Upper lobe of left lung (tissue), 6 donors: Measurements from ENCODE around the gene HOMER2. TPM values are rescaled to one million over a fixed set of nuclear protein-coding genes. Genes with fewer than 3 reads are reported as not detected.
A peak's percentile ranks its signal among the peaks of the same experiment; 100 is the strongest.

Experiments used
- ATAC-seq, 2 donors: fragments of 200-7000 bp; cut with Tn5 transposase; one replicate each; pipeline ENCODE4 v1.9.1; 2022; ENCODE audit warnings: mild to moderate bottlenecking in 2 of 2, moderate library complexity in 2 of 2; ENCODE audit not compliant: low FRiP score in 2 of 2
- DNase-seq, 2 donors: peaks; one replicate each; pipeline ENCODE4 v3.0.0-alpha.2; 2019 to 2020
- H3K27ac ChIP-seq, 4 donors: fragments of 200-600 bp; sonication (generic); one replicate each; pipeline ENCODE4 v1.5.1; 2016 to 2019
- H3K27me3 ChIP-seq, 4 donors: fragments of 200-600 bp; sonication (generic); one replicate each; pipeline ENCODE4 v1.5.1; 2017 to 2019
- H3K36me3 ChIP-seq, 4 donors: fragments of 200-600 bp; sonication (generic); one replicate each; pipeline ENCODE4 v1.5.1; 2016 to 2019
- H3K4me1 ChIP-seq, 4 donors: fragments of 200-600 bp; sonication (generic); one replicate each; pipeline ENCODE4 v1.5.1; 2018 to 2019
- H3K4me3 ChIP-seq, 4 donors: fragments of 200-600 bp; sonication (generic); one replicate each; pipeline ENCODE4 v1.5.1; 2017 to 2019; ENCODE audit warnings: mild to moderate bottlenecking in 2 of 4, moderate library complexity in 1 of 4
- H3K9me3 ChIP-seq, 4 donors: fragments of 200-600 bp; sonication (generic); one replicate each; pipeline ENCODE4 v1.5.1; 2018 to 2019
- EP300 ChIP-seq, 4 donors: sonication (generic); formaldehyde crosslinking; IDR thresholded peaks; one replicate each; pipeline ENCODE4 v1.5.1; 2017; ENCODE audit warnings: antibody characterized with exemption in 4 of 4, control low read depth in 2 of 4
- POLR2A ChIP-seq, 4 donors: fragments of 450-650 bp; IDR thresholded peaks; one replicate each; pipeline ENCODE4 v1.5.1; 2016 to 2017; ENCODE audit warnings: antibody characterized with exemption in 4 of 4, mild to moderate bottlenecking in 2 of 4
- POLR2AphosphoS5 ChIP-seq, 2 donors: sonication (generic); formaldehyde crosslinking; IDR thresholded peaks; one replicate each; pipeline ENCODE4 v1.5.1; 2017; ENCODE audit warnings: antibody characterized with exemption in 2 of 2
- WGBS, 2 donors: methylation state at CpG; one replicate each; pipeline ENCODE4 v1.1.5; 2017 to 2018; 5-methylcytosine and 5-hydroxymethylcytosine counted together
- total RNA-seq, 6 donors: library from RNA; depleted of rRNA in 4 of 6; stranded (reverse); fragments of >200 nt in 4 of 6; gene quantifications; one replicate each; pipeline versions ENCODE4 v1.1.0 to v1.2.1, GENCODE V29; 2016 to 2021
- TF ChIP-seq, protein P1 (sequence below), 6 experiments: fragments of 450-650 bp in 4 of 6; fragments of 200-600 bp in 2 of 6; sonication (generic) in 2 of 6; IDR thresholded peaks; one replicate each; pipeline ENCODE4 v1.5.1; 2016 to 2019; ENCODE audit warnings: antibody characterized with exemption in 6 of 6
- donor health status: DM: no; HTN: no; CAD: no; lungs with moderate emphysema.
- donor health status: DM: no; HTN: yes; CAD: no; lungs with severe emphysema.

HOMER2 gene
- total RNA-seq, 6 donors from 2014 or later = 11.3 to 76.5 (median 26.5) TPM

DNA sequence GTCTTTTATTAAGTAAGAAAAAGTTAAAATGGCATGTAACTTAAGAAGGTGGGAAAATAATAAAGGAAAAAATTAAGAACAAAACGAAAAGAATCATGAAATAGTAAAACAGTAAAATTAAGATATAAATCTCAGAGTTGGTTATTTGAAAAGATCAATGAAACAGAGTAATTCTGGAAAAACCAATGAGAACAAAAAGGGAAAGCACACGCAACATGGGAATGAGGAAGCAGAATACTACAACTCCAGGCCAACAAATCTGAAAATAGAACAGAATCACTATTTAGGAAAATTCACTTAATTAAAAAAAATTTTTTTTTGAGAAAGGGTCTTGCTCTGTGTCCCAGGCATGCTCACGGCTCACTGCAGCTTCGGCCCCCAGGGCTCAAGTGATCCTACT is 112.4 kb downstream of the HOMER2 start:
- WGBS, 2 donors = 89 to 93% methylated on average over 4 of the region's 4 CpGs
- H3K27ac ChIP-seq = no peak overlapping the region
- no peaks in the 10 kb centered on the region for H3K27me3 ChIP-seq
- TF ChIP-seq, protein P1, sequence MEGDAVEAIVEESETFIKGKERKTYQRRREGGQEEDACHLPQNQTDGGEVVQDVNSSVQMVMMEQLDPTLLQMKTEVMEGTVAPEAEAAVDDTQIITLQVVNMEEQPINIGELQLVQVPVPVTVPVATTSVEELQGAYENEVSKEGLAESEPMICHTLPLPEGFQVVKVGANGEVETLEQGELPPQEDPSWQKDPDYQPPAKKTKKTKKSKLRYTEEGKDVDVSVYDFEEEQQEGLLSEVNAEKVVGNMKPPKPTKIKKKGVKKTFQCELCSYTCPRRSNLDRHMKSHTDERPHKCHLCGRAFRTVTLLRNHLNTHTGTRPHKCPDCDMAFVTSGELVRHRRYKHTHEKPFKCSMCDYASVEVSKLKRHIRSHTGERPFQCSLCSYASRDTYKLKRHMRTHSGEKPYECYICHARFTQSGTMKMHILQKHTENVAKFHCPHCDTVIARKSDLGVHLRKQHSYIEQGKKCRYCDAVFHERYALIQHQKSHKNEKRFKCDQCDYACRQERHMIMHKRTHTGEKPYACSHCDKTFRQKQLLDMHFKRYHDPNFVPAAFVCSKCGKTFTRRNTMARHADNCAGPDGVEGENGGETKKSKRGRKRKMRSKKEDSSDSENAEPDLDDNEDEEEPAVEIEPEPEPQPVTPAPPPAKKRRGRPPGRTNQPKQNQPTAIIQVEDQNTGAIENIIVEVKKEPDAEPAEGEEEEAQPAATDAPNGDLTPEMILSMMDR (IDR thresholded peaks at IDR 0.05) = no peak
- no peak for TF ChIP-seq EP300 (IDR thresholded peaks at IDR 0.05)
- no peak for TF ChIP-seq POLR2A (IDR thresholded peaks at IDR 0.05)
- no peak for TF ChIP-seq POLR2AphosphoS5 (IDR thresholded peaks at IDR 0.05)
- ATAC-seq (no peak), DNase-seq (no peak)
- H3K4me1 ChIP-seq = no peaks in the 10 kb centered on the region
- peaks cover 14 to 30% (median 27%) of the 10 kb centered on the region in 4 donors for H3K36me3 ChIP-seq
- H3K9me3 ChIP-seq = no peaks in the 10 kb centered on the region
- no peak overlapping the region for H3K4me3 ChIP-seq

DNA sequence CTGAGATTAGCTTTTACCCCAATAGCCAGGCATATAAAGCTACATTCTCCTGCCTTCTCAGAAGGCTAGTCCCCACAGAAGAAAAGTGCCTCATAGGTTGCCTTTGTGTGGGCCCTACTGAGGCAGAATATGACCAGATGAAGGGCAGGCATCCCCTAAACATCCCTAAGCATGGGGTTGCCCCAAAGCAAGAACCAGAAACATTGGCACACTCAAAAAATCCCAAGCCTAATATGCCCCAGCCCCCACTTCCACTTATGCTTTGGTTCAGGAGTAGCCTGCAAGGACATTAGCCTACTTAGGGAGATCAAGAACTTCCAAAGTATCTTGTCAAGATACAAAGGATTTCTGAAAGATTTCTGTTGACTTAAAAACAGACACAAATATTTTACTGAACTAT is 113.4 kb downstream of the HOMER2 start:
- H3K4me3 ChIP-seq = no peak overlapping the region
- H3K36me3 ChIP-seq = peaks cover 20 to 40% (median 38%) of the 10 kb centered on the region in 4 donors
- no peaks in the 10 kb centered on the region for H3K9me3 ChIP-seq
- no peaks in the 10 kb centered on the region for H3K4me1 ChIP-seq
- H3K27ac ChIP-seq = no peak overlapping the region
- TF ChIP-seq POLR2A (IDR thresholded peaks at IDR 0.05) (no peak), POLR2AphosphoS5 (IDR thresholded peaks at IDR 0.05) (no peak), EP300 (IDR thresholded peaks at IDR 0.05) (no peak)
- no peak for ATAC-seq
- no peak for DNase-seq
- no peaks in the 10 kb centered on the region for H3K27me3 ChIP-seq

DNA sequence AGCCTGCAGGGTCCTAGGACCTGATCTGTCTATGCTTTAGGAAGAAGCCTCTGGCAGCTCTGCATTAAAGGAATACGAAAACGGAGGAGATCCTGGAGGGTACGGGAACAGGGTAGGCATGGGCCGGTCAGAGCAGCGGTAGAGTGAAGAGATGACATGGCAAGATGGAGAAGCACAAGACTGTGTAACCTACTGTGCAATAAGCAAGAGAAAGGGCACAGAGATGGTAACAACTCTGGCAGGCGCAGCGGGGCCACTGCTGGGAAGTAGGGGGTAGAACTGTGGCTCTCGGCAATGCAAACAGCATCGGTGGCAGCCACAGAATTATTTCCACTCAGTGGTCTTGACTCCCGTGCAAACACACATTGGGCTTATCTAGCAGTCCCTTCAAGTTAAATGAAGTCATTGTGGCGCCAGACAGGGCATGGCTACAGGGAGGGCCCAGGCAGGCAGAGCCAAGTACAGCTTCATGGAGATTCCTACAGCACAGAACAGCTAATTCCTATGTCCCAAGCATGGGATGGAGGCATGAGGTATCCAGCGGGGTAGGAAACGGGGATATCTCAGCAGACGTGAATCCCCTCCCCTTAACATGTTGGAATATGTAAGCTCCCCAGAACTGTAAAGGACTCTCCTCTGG is 114.3 kb downstream of the HOMER2 start:
- Histone ChIP-seq H3K4me3 (no peak overlapping the region), H3K27ac (no peak overlapping the region), H3K36me3 (peaks cover 29 to 49% (median 46%) of the 10 kb centered on the region in 4 donors), H3K27me3 (no peaks in the 10 kb centered on the region), H3K4me1 (no peaks in the 10 kb centered on the region), H3K9me3 (no peaks in the 10 kb centered on the region)
- TF ChIP-seq POLR2A (IDR thresholded peaks at IDR 0.05) (no peak), EP300 (IDR thresholded peaks at IDR 0.05) (no peak), POLR2AphosphoS5 (IDR thresholded peaks at IDR 0.05) (no peak)
- TF ChIP-seq, protein P1 (IDR thresholded peaks at IDR 0.05) = no peak
- peak in 1 of 2 donors; percentile 29 for ATAC-seq
- WGBS, 2 donors = 94 to 95% methylated on average over 13 to 14 of the region's 14 CpGs
- no peak for DNase-seq

DNA sequence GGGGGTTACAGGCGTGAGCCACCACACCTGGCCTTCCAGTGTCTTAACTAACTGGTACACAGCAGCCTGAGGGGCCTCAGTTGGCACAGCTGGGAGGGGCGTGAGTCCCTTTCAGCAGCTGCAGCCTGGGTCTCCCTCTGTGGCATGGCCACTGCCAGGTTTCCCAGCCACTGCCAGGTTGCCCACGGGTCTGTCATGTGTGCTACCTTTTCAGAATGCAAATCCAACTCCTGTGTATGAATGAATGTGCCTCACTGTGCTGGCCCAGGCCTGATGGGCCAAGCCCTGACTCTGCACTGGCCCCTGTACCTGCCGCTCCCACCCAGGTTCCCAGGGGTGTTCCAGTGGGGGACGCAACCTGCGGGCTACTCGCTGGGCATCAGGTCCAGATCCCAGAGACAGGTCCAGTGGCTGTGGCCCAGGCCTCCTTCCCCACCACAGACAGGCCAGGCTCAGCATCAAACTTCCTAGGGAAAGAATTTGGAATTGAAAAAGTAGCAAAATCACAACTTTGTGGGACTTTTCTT is 117.1 kb downstream of the HOMER2 start:
- Histone ChIP-seq H3K36me3 (peaks cover 31 to 73% (median 70%) of the 10 kb centered on the region in 4 donors), H3K9me3 (no peaks in the 10 kb centered on the region), H3K27ac (no peak overlapping the region), H3K4me3 (no peak overlapping the region), H3K27me3 (no peaks in the 10 kb centered on the region), H3K4me1 (peaks cover 0 to 13% (median 8%) of the 10 kb centered on the region in 4 donors)
- no peak for ATAC-seq
- TF ChIP-seq POLR2AphosphoS5 (IDR thresholded peaks at IDR 0.05) = no peak
- no peak for TF ChIP-seq POLR2A (IDR thresholded peaks at IDR 0.05)
- TF ChIP-seq, protein P1 (IDR thresholded peaks at IDR 0.05) = no peak
- TF ChIP-seq EP300 (IDR thresholded peaks at IDR 0.05) = no peak
- WGBS, 2 donors = 98 to 100% methylated on average over 1 to 7 of the region's 7 CpGs
- no peak for DNase-seq

DNA sequence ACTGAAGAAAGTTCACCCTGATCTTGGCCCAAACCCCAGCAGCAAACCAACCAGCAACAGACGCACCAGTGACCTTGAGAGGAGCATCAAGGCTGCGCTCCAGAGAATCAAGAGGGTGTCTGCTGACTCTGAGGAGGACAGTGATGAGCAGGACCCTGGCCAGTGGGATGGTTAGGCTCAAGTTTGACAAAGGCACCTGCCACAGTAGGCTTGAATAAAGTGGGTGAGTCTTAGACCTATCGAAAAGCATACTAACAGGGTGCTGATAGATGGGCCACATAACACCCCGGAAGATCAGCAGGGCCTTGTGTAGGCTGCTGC is 119.2 kb downstream of the HOMER2 start:
- no peak for ATAC-seq
- no peak for DNase-seq
- Histone ChIP-seq H3K9me3 (no peaks in the 10 kb centered on the region), H3K27me3 (no peaks in the 10 kb centered on the region), H3K36me3 (peaks cover 33 to 93% (median 86%) of the 10 kb centered on the region in 4 donors), H3K27ac (peak overlapping the region in 2 of 4 donors; percentile 46 to 53), H3K4me3 (no peak overlapping the region), H3K4me1 (peaks cover 0 to 13% (median 8%) of the 10 kb centered on the region in 4 donors)
- WGBS, 2 donors = 68 to 95% methylated on average over 4 of the region's 4 CpGs
- TF ChIP-seq POLR2A (IDR thresholded peaks at IDR 0.05) = no peak
- TF ChIP-seq POLR2AphosphoS5 (IDR thresholded peaks at IDR 0.05) = no peak
- TF ChIP-seq EP300 (IDR thresholded peaks at IDR 0.05) = no peak
- TF ChIP-seq, protein P1 (IDR thresholded peaks at IDR 0.05) = no peak
